ENCODE measurements around the gene GRK4. TPM values are rescaled to one million over a fixed set of nuclear protein-coding genes. Genes with fewer than 3 reads are reported as not detected.
"Not testable (repeated sequence)": the region's sequence is repeated elsewhere in the genome, so short reads cannot be mapped to it uniquely, and the experiment has no call there.

Gene GRK4
- total and polyA plus RNA-seq, 12 donors, result 4.7 to 24.5 (median 10.3) TPM

GRCh38 chr4:2944586-2945526, 18.5 kb upstream of the GRK4 start:
- H3K4me1 ChIP-seq, result peaks cover 0 to 5% (median 0%) of the 10 kb centered on the region in 9 donors
- TF ChIP-seq CTCF (IDR thresholded peaks at IDR 0.05), result no peak
- DNase-seq (no peak), ATAC-seq (no peak)
- intact Hi-C loops (cut with DNase I), result no loop called here
- H3K36me3 ChIP-seq, result peaks cover 8 to 100% (median 75%) of the 10 kb centered on the region in 9 donors
- no peaks in the 10 kb centered on the region for H3K9me3 ChIP-seq
- H3K27ac ChIP-seq, result no peak overlapping the region
- H3K4me3 ChIP-seq, result no peak overlapping the region
- 88 to 90% methylated on average over 30 of the region's 30 CpGs for WGBS, 2 donors
- H3K27me3 ChIP-seq, result no peaks in the 10 kb centered on the region

- H3K27me3 ChIP-seq; DNase-seq; H3K27ac ChIP-seq; H3K4me1 ChIP-seq; intact Hi-C loops (cut with DNase I); H3K4me3 ChIP-seq; ATAC-seq; H3K9me3 ChIP-seq: not testable (repeated sequence)
- H3K36me3 ChIP-seq, result peaks cover 4 to 100% (median 73%) of the 10 kb centered on the region in 9 donors
- WGBS, 2 donors, result 90% methylated on average over 27 to 28 of the region's 30 CpGs
Measured at GRCh38 chr4:2945619-2946604, 17.5 kb upstream of the GRK4 start.

GRCh38 chr4:2946812-2947600, 16.4 kb upstream of the GRK4 start:
- no peak for TF ChIP-seq CTCF (IDR thresholded peaks at IDR 0.05)
- DNase-seq (no peak), ATAC-seq (no peak)
- Histone ChIP-seq H3K4me3 (no peak overlapping the region), H3K27me3 (no peaks in the 10 kb centered on the region), H3K4me1 (peaks cover 0 to 5% (median 0%) of the 10 kb centered on the region in 9 donors), H3K36me3 (peaks cover 5 to 100% (median 72%) of the 10 kb centered on the region in 9 donors), H3K9me3 (no peaks in the 10 kb centered on the region), H3K27ac (peak overlapping the region in 1 of 10 donors; percentile 12)
- WGBS, 2 donors, result 92 to 93% methylated on average over 19 of the region's 19 CpGs
- intact Hi-C loops (cut with DNase I), result no loop called here

GRCh38 chr4:2947926-2948325, 15.4 kb upstream of the GRK4 start:
- Histone ChIP-seq H3K27me3 (no peaks in the 10 kb centered on the region), H3K27ac (peak overlapping the region in 4 of 10 donors; percentile 1 to 44 (median 10)), H3K4me1 (peaks cover 0 to 5% (median 0%) of the 10 kb centered on the region in 9 donors), H3K9me3 (no peaks in the 10 kb centered on the region), H3K4me3 (no peak overlapping the region), H3K36me3 (peaks cover 5 to 100% (median 74%) of the 10 kb centered on the region in 9 donors)
- peak; percentile 62 to 86 (median 76) for ATAC-seq
- intact Hi-C loops (cut with DNase I), result no loop called here
- WGBS, 2 donors, result 58 to 64% methylated on average over 11 of the region's 11 CpGs
- no peak for TF ChIP-seq CTCF (IDR thresholded peaks at IDR 0.05)
- DNase-seq, result peak; percentile 56 to 62

All from heart right ventricle (tissue), 16 donors.